ENCODE measurements around the gene SRPRA.

Gene SRPRA

DNA sequence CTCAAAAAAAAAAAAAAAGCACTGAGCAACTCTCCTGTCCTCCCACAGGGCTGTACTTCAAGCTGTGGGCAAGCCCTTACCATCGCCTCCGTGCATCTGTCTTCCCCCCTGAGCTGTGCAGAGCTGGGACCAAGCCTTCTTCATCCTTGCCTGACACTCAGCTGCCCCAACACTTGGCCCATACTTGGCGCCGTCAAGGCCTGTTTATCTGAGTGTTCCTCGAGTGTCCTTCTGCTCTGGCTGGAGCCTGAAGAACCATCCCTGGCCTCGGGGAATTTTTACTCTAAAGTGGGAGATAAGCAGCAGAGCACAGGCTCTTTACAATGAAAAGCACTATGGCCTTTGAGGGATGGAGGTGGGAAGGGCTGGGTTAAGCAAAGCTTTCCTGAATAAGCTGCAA, 12.6 kb upstream of the SRPRA start:
- no peak overlapping the region for H2AFZ ChIP-seq (ENCODE audit: low read length)
- no peaks in the 10 kb centered on the region for H3K36me3 ChIP-seq (replicated peaks; ENCODE audit: insufficient read depth, low read length)
- peaks cover 20% of the 10 kb centered on the region for H3F3A ChIP-seq (ENCODE audit: insufficient read depth, low read length)
- peaks cover 7% of the 10 kb centered on the region for H3K4me1 ChIP-seq (ENCODE audit: low read length)
- H3K9me3 ChIP-seq (replicated peaks; ENCODE audit: insufficient read depth, low read length) = no peaks in the 10 kb centered on the region
- no peaks in the 10 kb centered on the region for H4K20me1 ChIP-seq (ENCODE audit: insufficient read depth, low read length)
- TF ChIP-seq EZH2phosphoT487 (IDR thresholded peaks at IDR 0.05; ENCODE audit: low read length) (no peak), EZH2 (optimal IDR thresholded peaks at IDR 0.05; ENCODE audit: low read depth, low read length) (no peak)
- TF ChIP-seq, protein P1, sequence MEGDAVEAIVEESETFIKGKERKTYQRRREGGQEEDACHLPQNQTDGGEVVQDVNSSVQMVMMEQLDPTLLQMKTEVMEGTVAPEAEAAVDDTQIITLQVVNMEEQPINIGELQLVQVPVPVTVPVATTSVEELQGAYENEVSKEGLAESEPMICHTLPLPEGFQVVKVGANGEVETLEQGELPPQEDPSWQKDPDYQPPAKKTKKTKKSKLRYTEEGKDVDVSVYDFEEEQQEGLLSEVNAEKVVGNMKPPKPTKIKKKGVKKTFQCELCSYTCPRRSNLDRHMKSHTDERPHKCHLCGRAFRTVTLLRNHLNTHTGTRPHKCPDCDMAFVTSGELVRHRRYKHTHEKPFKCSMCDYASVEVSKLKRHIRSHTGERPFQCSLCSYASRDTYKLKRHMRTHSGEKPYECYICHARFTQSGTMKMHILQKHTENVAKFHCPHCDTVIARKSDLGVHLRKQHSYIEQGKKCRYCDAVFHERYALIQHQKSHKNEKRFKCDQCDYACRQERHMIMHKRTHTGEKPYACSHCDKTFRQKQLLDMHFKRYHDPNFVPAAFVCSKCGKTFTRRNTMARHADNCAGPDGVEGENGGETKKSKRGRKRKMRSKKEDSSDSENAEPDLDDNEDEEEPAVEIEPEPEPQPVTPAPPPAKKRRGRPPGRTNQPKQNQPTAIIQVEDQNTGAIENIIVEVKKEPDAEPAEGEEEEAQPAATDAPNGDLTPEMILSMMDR (IDR thresholded peaks at IDR 0.05; ENCODE audit: low read length) = no peak
- no peak overlapping the region for H3K27ac ChIP-seq (ENCODE audit: low read length)
- H3K9me2 ChIP-seq (replicated peaks; ENCODE audit: insufficient read depth, low read length) = no peaks in the 10 kb centered on the region
- H3K9ac ChIP-seq (ENCODE audit: low read length) = no peak overlapping the region
- H3K4me3 ChIP-seq (ENCODE audit: low read length) = no peak overlapping the region
- peaks cover 26% of the 10 kb centered on the region for H3K79me2 ChIP-seq (ENCODE audit: low read length)
- DNase-seq = no peak
- H3K4me2 ChIP-seq (ENCODE audit: low read depth, low read length) = no peak overlapping the region
- H3K27me3 ChIP-seq (replicated peaks; ENCODE audit: insufficient read depth, low read length) = no peaks in the 10 kb centered on the region

DNA sequence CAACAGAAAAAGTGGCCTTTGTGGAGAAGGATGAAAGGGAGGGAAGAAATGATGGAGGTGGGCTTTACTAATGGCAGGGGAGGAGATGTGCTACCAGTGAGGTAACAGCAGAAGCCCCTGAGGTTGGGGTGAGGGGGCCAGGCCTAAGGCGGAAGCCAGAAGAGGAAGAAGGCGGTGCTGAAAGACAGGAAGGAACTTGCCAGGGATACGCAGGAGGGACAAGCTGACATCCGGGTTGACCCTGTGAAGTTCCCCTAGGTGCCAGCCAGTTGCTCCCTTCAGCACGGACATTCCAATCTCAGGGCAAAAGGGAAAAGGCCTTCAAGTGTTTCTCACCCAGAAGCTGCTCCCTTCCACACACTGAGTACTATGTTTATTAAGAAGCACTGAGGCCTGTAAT, 11.9 kb upstream of the SRPRA start:
- Histone ChIP-seq H3K9ac (ENCODE audit: low read length) (no peak overlapping the region), H3K4me2 (ENCODE audit: low read depth, low read length) (no peak overlapping the region)

DNA sequence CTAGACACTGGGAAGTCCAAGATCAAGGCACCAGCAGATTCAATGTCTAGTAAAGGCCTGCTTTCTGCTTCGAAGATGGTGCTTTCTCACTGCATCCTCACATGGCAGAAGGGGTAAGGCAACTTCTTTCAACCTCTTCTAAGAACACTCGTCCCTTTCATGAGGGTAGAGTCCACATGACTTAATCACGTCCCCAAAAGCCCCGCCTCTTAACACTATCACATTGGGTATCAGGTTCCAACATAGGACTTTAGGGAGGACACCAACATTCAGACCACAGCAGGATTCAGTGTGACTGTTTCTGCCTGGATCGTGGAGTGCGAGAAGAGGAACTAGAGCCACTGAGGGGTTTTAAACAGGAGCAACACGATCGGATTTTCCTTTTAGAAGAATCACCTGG, 10.5 kb upstream of the SRPRA start:
- Histone ChIP-seq H3K79me2 (ENCODE audit: low read length) (peaks cover 10% of the 10 kb centered on the region), H3K27ac (ENCODE audit: low read length) (no peak overlapping the region), H3K4me2 (ENCODE audit: low read depth, low read length) (no peak overlapping the region), H3K27me3 (replicated peaks; ENCODE audit: insufficient read depth, low read length) (no peaks in the 10 kb centered on the region), H4K20me1 (ENCODE audit: insufficient read depth, low read length) (no peaks in the 10 kb centered on the region), H3K4me1 (ENCODE audit: low read length) (peaks cover 3% of the 10 kb centered on the region), H3K9me3 (replicated peaks; ENCODE audit: insufficient read depth, low read length) (no peaks in the 10 kb centered on the region), H3K9ac (ENCODE audit: low read length) (no peak overlapping the region), H3K4me3 (ENCODE audit: low read length) (no peak overlapping the region), H3K36me3 (replicated peaks; ENCODE audit: insufficient read depth, low read length) (no peaks in the 10 kb centered on the region), H2AFZ (ENCODE audit: low read length) (no peak overlapping the region), H3K9me2 (replicated peaks; ENCODE audit: insufficient read depth, low read length) (no peaks in the 10 kb centered on the region), H3F3A (ENCODE audit: insufficient read depth, low read length) (peaks cover 16% of the 10 kb centered on the region)
- DNase-seq = no peak
- TF ChIP-seq, protein P1 (IDR thresholded peaks at IDR 0.05; ENCODE audit: low read length) = no peak
- TF ChIP-seq EZH2 (optimal IDR thresholded peaks at IDR 0.05; ENCODE audit: low read depth, low read length) (no peak), EZH2phosphoT487 (IDR thresholded peaks at IDR 0.05; ENCODE audit: low read length) (no peak)

More for the DNA sequence above, 11.9 kb upstream of the SRPRA start:
- no peaks in the 10 kb centered on the region for H3K27me3 ChIP-seq (replicated peaks; ENCODE audit: insufficient read depth, low read length)
- H3K27ac ChIP-seq (ENCODE audit: low read length) = no peak overlapping the region
- DNase-seq = no peak
- H3K36me3 ChIP-seq (replicated peaks; ENCODE audit: insufficient read depth, low read length) = no peaks in the 10 kb centered on the region
- no peaks in the 10 kb centered on the region for H3K9me2 ChIP-seq (replicated peaks; ENCODE audit: insufficient read depth, low read length)
- TF ChIP-seq, protein P1 (IDR thresholded peaks at IDR 0.05; ENCODE audit: low read length) = no peak
- TF ChIP-seq EZH2 (optimal IDR thresholded peaks at IDR 0.05; ENCODE audit: low read depth, low read length) (no peak), EZH2phosphoT487 (IDR thresholded peaks at IDR 0.05; ENCODE audit: low read length) (no peak)
- no peak overlapping the region for H3K4me3 ChIP-seq (ENCODE audit: low read length)
- H2AFZ ChIP-seq (ENCODE audit: low read length) = no peak overlapping the region
- H4K20me1 ChIP-seq (ENCODE audit: insufficient read depth, low read length) = no peaks in the 10 kb centered on the region
- no peaks in the 10 kb centered on the region for H3K9me3 ChIP-seq (replicated peaks; ENCODE audit: insufficient read depth, low read length)
- peaks cover 7% of the 10 kb centered on the region for H3K4me1 ChIP-seq (ENCODE audit: low read length)
- peaks cover 20% of the 10 kb centered on the region for H3K79me2 ChIP-seq (ENCODE audit: low read length)
- peaks cover 20% of the 10 kb centered on the region for H3F3A ChIP-seq (ENCODE audit: insufficient read depth, low read length)

All from MM.1S (cell line).